PC-3 (cell line): ENCODE results near the gene ZNF117. TPM values are rescaled to one million over a fixed set of nuclear protein-coding genes. Genes with fewer than 3 reads are reported as not detected.

Experiments
- ATAC-seq: fragments of 200-7000 bp; cut with Tn5 transposase; 2 replicates; pipeline ENCODE4 v1.9.1; 2020; ENCODE audit warnings: mild to moderate bottlenecking, moderate library complexity
- BruUV-seq: library from RNA; stranded (reverse); fragments of 400-500 nt; replicated peaks from 2 replicates; lab custom pipeline; 2021; lab: Mats Ljungman, UMichigan
- CTCF ChIA-PET: fragments of 300-600 bp; sonication (Branson Sonifier 250); formaldehyde crosslinking; loops from one replicate; lab custom pipeline; 2022; ENCODE audit warnings: antibody characterized with exemption; lab: Charles Lee
- POLR2A ChIA-PET: fragments of 300-600 bp; sonication (Branson Sonifier 250); formaldehyde crosslinking; loops from one replicate; lab custom pipeline; 2022; ENCODE audit warnings: antibody characterized with exemption; ENCODE audit not compliant: unreplicated experiment; lab: Charles Lee
- DNase-seq: peaks from one replicate; pipeline ENCODE4 v3.0.0-alpha.2; 2015
- H2AFZ ChIP-seq: fragments of 300-600 bp; sonication (generic); 2 replicates; pipeline ENCODE4 v1.6.0; 2016; ENCODE audit warnings: antibody characterized with exemption, low read length
- H3F3A ChIP-seq: fragments of 300-600 bp; sonication (generic); one replicate; pipeline ENCODE4 v1.6.0; 2017; ENCODE audit warnings: antibody characterized with exemption, low read length, control low read depth, mild to moderate bottlenecking; ENCODE audit not compliant: unreplicated experiment
- H3K27ac ChIP-seq: fragments of 300-600 bp; sonication (generic); 2 replicates; pipeline ENCODE4 v1.5.1; 2016; ENCODE audit warnings: mild to moderate bottlenecking, low read length
- H3K27me3 ChIP-seq: fragments of 300-600 bp; sonication (generic); 2 replicates; pipeline ENCODE4 v1.6.1; 2016; ENCODE audit warnings: low read length, mixed read lengths
- H3K36me3 ChIP-seq: fragments of 300-600 bp; sonication (generic); 2 replicates; pipeline ENCODE4 v1.6.1; 2016; ENCODE audit warnings: low read depth, mixed run types, low read length, mixed read lengths
- H3K4me1 ChIP-seq: fragments of 300-600 bp; sonication (generic); 2 replicates; pipeline ENCODE4 v1.5.1; 2016; ENCODE audit warnings: low read length; ENCODE audit not compliant: insufficient read depth
- H3K4me2 ChIP-seq: fragments of 300-600 bp; sonication (generic); 2 replicates; pipeline ENCODE4 v1.6.0; 2016; ENCODE audit warnings: low read length
- H3K4me3 ChIP-seq: fragments of 300-600 bp; sonication (generic); 2 replicates; pipeline ENCODE4 v1.5.1; 2016; ENCODE audit warnings: mild to moderate bottlenecking, low read length, mixed read lengths
- H3K79me2 ChIP-seq: fragments of 300-600 bp; sonication (generic); 2 replicates; pipeline ENCODE4 v1.6.1; 2017; ENCODE audit warnings: low read length, mixed read lengths
- H3K9ac ChIP-seq: fragments of 300-600 bp; sonication (generic); 2 replicates; pipeline ENCODE4 v1.6.0; 2016; ENCODE audit warnings: mild to moderate bottlenecking, low read length
- H3K9me2 ChIP-seq: fragments of 300-600 bp; sonication (generic); replicated peaks from 2 replicates; pipeline ENCODE4 v1.6.1; 2016; ENCODE audit warnings: mixed run types, low read length, mixed read lengths
- H3K9me3 ChIP-seq: fragments of 300-600 bp; sonication (generic); 2 replicates; pipeline ENCODE4 v1.6.1; 2016; ENCODE audit warnings: low read length, mixed read lengths
- H4K20me1 ChIP-seq: fragments of 300-600 bp; sonication (generic); 2 replicates; pipeline ENCODE4 v1.6.1; 2016; ENCODE audit warnings: low read length, mixed read lengths
- CTCF ChIP-seq: fragments of 300-600 bp; sonication (generic); conservative IDR thresholded peaks from 2 replicates; pipeline ENCODE4 v1.5.1; 2017; ENCODE audit warnings: antibody characterized with exemption, low read depth, mild to moderate bottlenecking, low read length
- EZH2 ChIP-seq: fragments of 300-600 bp; sonication (generic); IDR thresholded peaks from one replicate; pipeline ENCODE4 v1.6.1; 2017; ENCODE audit warnings: antibody characterized with exemption, mild to moderate bottlenecking, low read length; ENCODE audit not compliant: unreplicated experiment
- EZH2phosphoT487 ChIP-seq: fragments of 300-600 bp; sonication (generic); IDR thresholded peaks from 2 replicates; pipeline ENCODE4 v1.6.1; 2018; ENCODE audit warnings: mild to moderate bottlenecking, antibody characterized with exemption, low read length, borderline replicate concordance
- intact Hi-C: fragments of 100-400 bp; cut with micrococcal nuclease; formaldehyde crosslinking; loops from 2 replicates; pipeline ENCODE4 v1.9.0; 2023
- total RNA-seq: library from RNA; depleted of rRNA; stranded (reverse); fragments of >200 nt; gene quantifications from 2 replicates; pipeline ENCODE4 v1.2.3, GENCODE V29; 2014

ZNF117 gene
- total RNA-seq, 1 experiment from 2014 or later: 1.9 TPM

- peaks cover 7% of the 10 kb centered on the region for H3K4me1 ChIP-seq
- no peaks in the 10 kb centered on the region for H4K20me1 ChIP-seq
- no peak overlapping the region for H3K4me2 ChIP-seq
- ATAC-seq: no peak
- ChIA-PET CTCF (no interaction called here), POLR2A (no interaction called here)
- no peak for DNase-seq
- no peaks in the 10 kb centered on the region for H3K79me2 ChIP-seq
- BruUV-seq: no TSS peak
- intact Hi-C loops: no loop called here
- TF ChIP-seq EZH2phosphoT487 (no peak), EZH2 (no peak), CTCF (no peak)
- H3K36me3 ChIP-seq: peaks cover 21% of the 10 kb centered on the region; the same call in 1 of the 2 replicates
- no peaks in the 10 kb centered on the region for H3K27me3 ChIP-seq
- H3K27ac ChIP-seq: no peak overlapping the region
- H3K9me2 ChIP-seq: no peaks in the 10 kb centered on the region
- no peak overlapping the region for H3K9ac ChIP-seq
- H3K4me3 ChIP-seq: no peak overlapping the region
- no peak overlapping the region for H2AFZ ChIP-seq
- H3F3A ChIP-seq: no peaks in the 10 kb centered on the region
- H3K9me3 ChIP-seq: peaks cover 11% of the 10 kb centered on the region
Measured at GRCh38 chr7:64992971-64993370, 2.1 kb upstream of the ZNF117 start.

DNA sequence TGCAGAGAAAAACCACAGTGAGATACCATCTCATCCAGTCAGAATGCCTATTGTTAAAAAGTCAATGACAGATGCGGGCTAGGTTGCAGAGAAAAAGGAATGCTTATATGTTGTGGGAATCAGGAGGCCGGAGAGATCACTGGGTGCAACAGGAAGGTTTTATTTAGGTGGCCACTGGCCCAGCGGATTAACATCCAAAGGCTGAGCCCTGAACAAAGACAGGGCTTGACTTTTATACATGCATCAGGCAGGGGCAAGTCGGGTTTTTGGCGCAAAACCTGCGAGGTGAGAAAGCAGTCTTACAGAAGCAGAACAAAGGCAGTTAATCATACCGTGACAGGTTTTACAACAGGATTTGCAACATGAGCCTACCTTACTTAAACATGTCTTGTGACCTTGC lies 620 bp downstream of the ZNF117 start:
- no peaks in the 10 kb centered on the region for H3K79me2 ChIP-seq
- no TSS peak for BruUV-seq
- ATAC-seq (no peak), DNase-seq (no peak)
- no peak overlapping the region for H3K4me3 ChIP-seq
- H3K9me3 ChIP-seq: peaks cover 25% of the 10 kb centered on the region
- no peaks in the 10 kb centered on the region for H4K20me1 ChIP-seq
- ChIA-PET CTCF (no interaction called here), POLR2A (no interaction called here)
- H2AFZ ChIP-seq: no peak overlapping the region
- intact Hi-C loops: no loop called here
- no peaks in the 10 kb centered on the region for H3K9me2 ChIP-seq
- no peaks in the 10 kb centered on the region for H3F3A ChIP-seq
- H3K9ac ChIP-seq: no peak overlapping the region
- H3K36me3 ChIP-seq: peaks cover 24% of the 10 kb centered on the region; the same call in 1 of the 2 replicates
- no peak for TF ChIP-seq EZH2
- TF ChIP-seq CTCF: no peak
- no peak for TF ChIP-seq EZH2phosphoT487
- H3K27me3 ChIP-seq: no peaks in the 10 kb centered on the region
- no peak overlapping the region for H3K27ac ChIP-seq
- H3K4me2 ChIP-seq: no peak overlapping the region
- no peaks in the 10 kb centered on the region for H3K4me1 ChIP-seq

GRCh38 chr7:64978497-64979203 lies 12.2 kb downstream of the ZNF117 start:
- Histone ChIP-seq H3K4me2 (no peak overlapping the region), H3K27me3 (no peaks in the 10 kb centered on the region), H3K36me3 (peaks cover 59% of the 10 kb centered on the region), H3K27ac (no peak overlapping the region), H3K9me2 (no peaks in the 10 kb centered on the region), H4K20me1 (no peaks in the 10 kb centered on the region), H3K9me3 (peaks cover 51% of the 10 kb centered on the region), H3K4me1 (no peaks in the 10 kb centered on the region), H3K4me3 (no peak overlapping the region), H3K9ac (no peak overlapping the region), H2AFZ (no peak overlapping the region), H3F3A (no peaks in the 10 kb centered on the region), H3K79me2 (no peaks in the 10 kb centered on the region)
- ChIA-PET POLR2A (no interaction called here), CTCF (no interaction called here)
- intact Hi-C loops: no loop called here
- TF ChIP-seq CTCF: no peak
- TF ChIP-seq EZH2phosphoT487: no peak
- no peak for TF ChIP-seq EZH2
- ATAC-seq: no peak
- no peak for DNase-seq
- BruUV-seq: no TSS peak
